PFSK-1 (cell line): ENCODE measurements around the gene ATAD2B.

Source experiments
- SIN3A ChIP-seq: IDR thresholded peaks from 2 replicates; pipeline ENCODE4 v1.6.1; 2012; ENCODE audit warnings: mild to moderate bottlenecking, low read length, moderate library complexity, borderline replicate concordance; ENCODE audit not compliant: insufficient read depth
- TAF1 ChIP-seq: IDR thresholded peaks from 2 replicates; pipeline ENCODE4 v1.6.1; 2012; ENCODE audit warnings: low read length, control low read depth, borderline replicate concordance; ENCODE audit not compliant: insufficient read depth

DNA sequence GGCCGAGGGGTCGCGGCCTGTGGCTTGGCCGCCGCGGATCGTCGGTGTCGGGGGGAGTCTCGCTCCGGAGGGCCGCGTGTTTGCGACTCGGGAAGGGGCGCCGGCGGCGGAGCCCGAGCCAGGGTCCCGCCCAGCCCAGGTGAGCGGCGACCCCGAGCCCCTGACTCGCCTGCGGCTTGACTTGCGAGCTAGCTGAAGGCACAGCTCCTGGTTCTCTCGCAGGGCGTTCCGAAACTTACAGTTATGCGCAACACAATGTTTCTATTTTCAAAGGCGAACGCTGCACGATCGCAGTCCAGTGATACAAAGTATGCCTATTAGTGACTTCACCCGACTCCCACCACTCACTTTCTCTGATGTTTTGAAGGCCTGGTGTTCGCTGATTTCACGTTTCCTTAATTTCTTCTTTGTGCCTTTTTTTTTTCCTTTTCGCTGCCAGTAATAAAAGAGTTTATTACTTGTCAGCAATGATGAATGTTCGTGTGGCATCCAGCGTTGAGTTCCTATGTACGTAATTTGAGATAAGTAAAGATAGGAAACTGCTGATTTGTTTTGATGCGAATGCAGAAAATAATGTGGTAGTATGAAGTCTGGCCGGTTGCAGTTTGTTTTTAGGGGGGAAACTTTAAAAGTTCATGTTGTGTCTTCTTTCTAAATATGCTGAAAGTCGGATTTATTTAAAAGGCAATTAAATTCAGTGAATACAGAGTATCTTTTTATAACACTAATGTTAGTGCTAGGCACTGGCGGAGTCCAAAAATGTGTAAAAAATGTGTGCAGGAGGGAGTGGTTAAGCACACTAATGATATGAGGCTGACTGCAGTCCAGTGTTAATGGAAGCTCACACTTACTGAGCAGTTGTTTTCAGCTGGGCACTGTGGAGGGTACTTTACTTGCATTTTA is 14.0 kb upstream of the ATAD2B start:
- TF ChIP-seq SIN3A (no peak), TAF1 (no peak)
